H1 (cell line): Measurements from ENCODE around the gene RASSF3. TPM values are rescaled to one million over a fixed set of nuclear protein-coding genes. Genes with fewer than 3 reads are reported as not detected.
A peak's percentile ranks its signal among the peaks of the same experiment; 100 is the strongest.

ENCODE experiments used
- CTCF ChIA-PET: fragments of 300-600 bp; sonication (Branson Sonifier 250); formaldehyde crosslinking; loops from one replicate; lab custom pipeline; 2021; ENCODE audit not compliant: partially characterized antibody; lab: Charles Lee
- POLR2A ChIA-PET: fragments of 300-600 bp; sonication (Branson Sonifier 250); formaldehyde crosslinking; loops from one replicate; lab custom pipeline; 2021; ENCODE audit warnings: inconsistent platforms; ENCODE audit not compliant: partially characterized antibody; lab: Charles Lee
- DNase-seq, 2 experiments: peaks; one replicate each; pipeline versions ENCODE4 v3.0.0 to v3.0.0-alpha.2; 2010 to 2022; ENCODE audit warnings: low spot score in 2 of 2, low read depth in 1 of 2, mixed read lengths in 1 of 2
- FAIRE-seq: peaks from 2 replicates; lab custom pipeline; 2011; peaks lifted over from hg19 to GRCh38; lab: Jason Lieb, UNC
- H2AFZ ChIP-seq: 2 replicates; pipeline ENCODE4 v1.8.1; 2012; ENCODE audit warnings: low read length, inconsistent platforms
- H2AK5ac ChIP-seq: 2 replicates; pipeline ENCODE4 v1.6.1; 2013; ENCODE audit warnings: low read depth, low read length
- H2BK120ac ChIP-seq: replicated peaks from 2 replicates; pipeline ENCODE3; 2013; ENCODE audit warnings: low read depth, low read length, inconsistent platforms
- H2BK12ac ChIP-seq: 2 replicates; pipeline ENCODE4 v1.6.1; 2013; ENCODE audit warnings: low read depth, low read length
- H2BK15ac ChIP-seq: 2 replicates; pipeline ENCODE4 v1.6.1; 2013; ENCODE audit warnings: low read length
- H2BK20ac ChIP-seq: 2 replicates; pipeline ENCODE4 v1.6.1; 2013; ENCODE audit warnings: low read length
- H2BK5ac ChIP-seq: 2 replicates; pipeline ENCODE4 v1.6.1; 2013; ENCODE audit warnings: low read depth, low read length
- H3K14ac ChIP-seq: 2 replicates; pipeline ENCODE4 v1.6.1; 2013; ENCODE audit warnings: inconsistent platforms; ENCODE audit not compliant: insufficient read length
- H3K18ac ChIP-seq: 2 replicates; pipeline ENCODE4 v1.6.1; 2013; ENCODE audit warnings: low read length; ENCODE audit errors: extremely low read depth
- H3K23ac ChIP-seq: 2 replicates; pipeline ENCODE4 v1.6.1; 2013; ENCODE audit warnings: inconsistent platforms; ENCODE audit not compliant: insufficient read length
- H3K23me2 ChIP-seq: 2 replicates; pipeline ENCODE4 v1.6.1; 2013; ENCODE audit warnings: low read depth, low read length
- H3K27ac ChIP-seq: 2 replicates; pipeline ENCODE4 v1.6.1; 2011; ENCODE audit warnings: low read depth, low read length, inconsistent platforms
- H3K27me3 ChIP-seq, 4 experiments: replicated peaks in 1 of 4; 1 replicate in 1 of 4; 2 replicates in 3 of 4; pipeline versions ENCODE4 v1.6.1 to v1.8.1; 2011 to 2013; ENCODE audit warnings: low read length in 3 of 4, mild to moderate bottlenecking in 3 of 4, inconsistent platforms in 2 of 4, mixed read lengths in 2 of 4, moderate library complexity in 1 of 4; ENCODE audit not compliant: control insufficient read depth in 3 of 4, insufficient read depth in 3 of 4; ENCODE audit errors: extremely low read depth in 1 of 4
- H3K36me3 ChIP-seq, 4 experiments: 2 replicates each; pipeline versions ENCODE4 v1.6.1 to v1.8.1; 2011 to 2013; ENCODE audit warnings: mild to moderate bottlenecking in 4 of 4, low read length in 3 of 4, moderate library complexity in 2 of 4, control low read depth in 1 of 4, inconsistent platforms in 1 of 4; ENCODE audit not compliant: insufficient read depth in 4 of 4, control insufficient read depth in 2 of 4
- H3K4ac ChIP-seq: replicated peaks from 2 replicates; pipeline ENCODE3; 2013; ENCODE audit warnings: low read length, low read depth, mixed read lengths, inconsistent platforms; ENCODE audit not compliant: insufficient read length
- H3K4me1 ChIP-seq, 4 experiments: replicated peaks in 1 of 4; 1 replicate in 1 of 4; 2 replicates in 3 of 4; pipeline versions ENCODE4 v1.6.1 to v1.8.1; 2011 to 2013; ENCODE audit warnings: low read length in 3 of 4, inconsistent platforms in 2 of 4, mixed read lengths in 1 of 4; ENCODE audit not compliant: insufficient read depth in 4 of 4, control insufficient read depth in 3 of 4
- H3K4me2 ChIP-seq, 2 experiments: 2 replicates each; pipeline versions ENCODE4 v1.6.1 to v1.8.1; 2011 to 2013; ENCODE audit warnings: low read depth in 2 of 2, low read length in 2 of 2, control low read depth in 1 of 2, inconsistent platforms in 1 of 2, mild to moderate bottlenecking in 1 of 2; ENCODE audit not compliant: insufficient read depth in 1 of 2
- H3K4me3 ChIP-seq, 4 experiments: fragments of 200-600, 300-600 bp in 1 of 4; sonication (generic), shearing (Covaris generic), sonication (Bioruptor Twin) in 1 of 4; 2 replicates each; pipeline versions ENCODE4 v1.5.1 to v1.8.1; 2011 to 2016; ENCODE audit warnings: low read length in 4 of 4, low read depth in 3 of 4, control low read depth in 2 of 4, inconsistent platforms in 2 of 4, mild to moderate bottlenecking in 2 of 4, mixed read lengths in 1 of 4, moderate library complexity in 1 of 4; ENCODE audit not compliant: insufficient read depth in 2 of 4; ENCODE audit errors: extremely low read depth in 1 of 4
- H3K56ac ChIP-seq: replicated peaks from 2 replicates; pipeline ENCODE3; 2013; ENCODE audit warnings: low read depth, mild to moderate bottlenecking, mixed read lengths, low read length, inconsistent platforms; ENCODE audit not compliant: insufficient read length
- H3K79me1 ChIP-seq: 2 replicates; pipeline ENCODE4 v1.6.1; 2013; ENCODE audit warnings: low read depth, low read length, control low read depth
- H3K79me2 ChIP-seq, 2 experiments: 2 replicates each; pipeline versions ENCODE4 v1.6.1 to v1.8.1; 2012 to 2013; ENCODE audit warnings: low read length in 2 of 2, mild to moderate bottlenecking in 2 of 2, inconsistent platforms in 1 of 2; ENCODE audit not compliant: insufficient read depth in 2 of 2, control insufficient read depth in 1 of 2
- H3K9ac ChIP-seq, 4 experiments: replicated peaks in 1 of 4; 1 replicate in 1 of 4; 2 replicates in 3 of 4; pipeline versions ENCODE4 v1.6.1 to v1.8.1; 2011 to 2013; ENCODE audit warnings: low read depth in 3 of 4, low read length in 3 of 4, control low read depth in 2 of 4, mild to moderate bottlenecking in 2 of 4, moderate library complexity in 2 of 4, inconsistent platforms in 1 of 4; ENCODE audit errors: extremely low read depth in 1 of 4
- H3K9me3 ChIP-seq, 2 experiments: 2 replicates each; pipeline versions ENCODE4 v1.6.1 to v1.8.1; 2012 to 2013; ENCODE audit warnings: mild to moderate bottlenecking in 2 of 2, moderate library complexity in 2 of 2, control low read depth in 1 of 2, inconsistent platforms in 1 of 2, low read depth in 1 of 2, low read length in 1 of 2, mixed read lengths in 1 of 2; ENCODE audit not compliant: insufficient read depth in 2 of 2
- H4K20me1 ChIP-seq, 2 experiments: replicated peaks in 1 of 2; 2 replicates each; pipeline versions ENCODE3 to v1.8.1; 2011 to 2013; ENCODE audit warnings: inconsistent platforms in 2 of 2, low read length in 2 of 2, mild to moderate bottlenecking in 1 of 2; ENCODE audit not compliant: insufficient read depth in 2 of 2, control insufficient read depth in 1 of 2
- H4K5ac ChIP-seq: 2 replicates; pipeline ENCODE4 v1.6.1; 2013; ENCODE audit warnings: low read length, low read depth, mixed read lengths, inconsistent platforms; ENCODE audit not compliant: insufficient read length
- H4K8ac ChIP-seq: 2 replicates; pipeline ENCODE4 v1.8.0; 2013; ENCODE audit warnings: mild to moderate bottlenecking, moderate library complexity, low read length, inconsistent platforms; ENCODE audit not compliant: insufficient read depth; ENCODE audit errors: extremely low read depth
- H4K91ac ChIP-seq: replicated peaks from 2 replicates; pipeline ENCODE3; 2013; ENCODE audit warnings: low read length, mixed read lengths, inconsistent platforms; ENCODE audit not compliant: insufficient read length
- WGBS, 2 experiments: shearing (Covaris generic) in 1 of 2; methylation state at CpG; one replicate each; pipeline versions ENCODE4 v1.1.6 to v1.1.7; 2013 to 2015; ENCODE audit warnings: low lambda C conversion rate in 2 of 2, mixed read lengths in 2 of 2, inconsistent platforms in 1 of 2, low coverage in 1 of 2, missing lambda C conversion rate in 1 of 2; ENCODE audit not compliant: insufficient replicate concordance in 2 of 2, insufficient coverage in 1 of 2, insufficient read length in 1 of 2; ENCODE audit errors: extremely low coverage in 1 of 2, missing lambda C conversion rate in 1 of 2; 5-methylcytosine and 5-hydroxymethylcytosine counted together
- polyA plus RNA-seq, 7 experiments: library from polyadenylated mRNA; depleted of rRNA in 3 of 7; stranded (reverse) in 5 of 7; unstranded in 2 of 7; fragments of >200 nt in 5 of 7; fragments of 200-250 nt in 2 of 7; gene quantifications; 1 replicate in 5 of 7; 2 replicates in 1 of 7; 4 replicates in 1 of 7; pipeline versions ENCODE4 v1.2.1 to v1.2.3, GENCODE V29; 2011 to 2013; ENCODE audit warnings: missing spikeins in 2 of 7, mixed read lengths in 2 of 7
- total RNA-seq: library from RNA; stranded (reverse); fragmentation: NEBNext Ultra II Directional; extraction: Animal tissue kit (Norgen Biotek cat#: 25700); gene quantifications from 2 replicates; pipeline ENCODE4 v1.2.1, GENCODE V29; 2021

The RASSF3 gene
- total and polyA plus RNA-seq, 2 of the 8 experiments (the other 6 are each of a cell fraction or from before 2014, with no cell fraction given): 19.1 to 64.3 TPM

DNA sequence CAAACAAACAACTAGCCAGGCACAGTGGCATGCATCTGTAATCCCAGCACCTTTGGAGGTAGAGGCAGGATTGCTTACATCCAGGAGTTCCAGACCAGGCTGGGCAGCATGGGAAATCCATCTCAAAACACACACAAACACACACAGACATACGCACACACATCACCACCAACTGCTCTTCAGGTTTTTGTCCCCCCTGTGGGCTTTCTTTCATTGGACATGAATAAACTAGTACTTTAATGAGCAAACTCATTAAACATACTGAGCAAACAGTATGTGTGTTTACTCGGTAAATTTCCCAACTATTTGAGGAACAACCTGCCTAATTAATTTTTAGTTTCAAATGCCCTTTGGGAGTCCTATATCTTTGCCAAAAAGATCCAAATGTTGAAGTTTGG lies 10.1 kb upstream of the RASSF3 start:
- H3K23ac ChIP-seq: no peak overlapping the region
- no peak overlapping the region for H3K18ac ChIP-seq
- POLR2A ChIA-PET: interaction anchor here (1.2 kb wide), 1 partner anchor 11 kb away, joined by 3 read pairs; no protein-coding TSS in a partner anchor
- no peak overlapping the region for H2BK12ac ChIP-seq
- no peaks in the 10 kb centered on the region for H3K79me2 ChIP-seq
- no peak overlapping the region for H4K8ac ChIP-seq
- H3K4me1 ChIP-seq: no peaks in the 10 kb centered on the region
- CTCF ChIA-PET: interaction anchor here (1.0 to 2.7 kb wide), 5 partner anchors 9 to 98 kb away, joined by 4 to 10 read pairs (median 4); no protein-coding TSS in a partner anchor
- H2BK20ac ChIP-seq: no peak overlapping the region
- no peak overlapping the region for H2BK120ac ChIP-seq
- no peak overlapping the region for H3K56ac ChIP-seq
- FAIRE-seq: no peak
- no peak for DNase-seq
- H4K20me1 ChIP-seq: no peaks in the 10 kb centered on the region
- no peak overlapping the region for H2AK5ac ChIP-seq
- H3K27ac ChIP-seq: no peak overlapping the region
- no peak overlapping the region for H3K4me2 ChIP-seq
- H2BK15ac ChIP-seq: no peak overlapping the region
- H3K14ac ChIP-seq: no peak overlapping the region
- H2AFZ ChIP-seq: no peak overlapping the region
- H3K36me3 ChIP-seq: no peaks in the 10 kb centered on the region
- H2BK5ac ChIP-seq: no peak overlapping the region
- no peaks in the 10 kb centered on the region for H3K9me3 ChIP-seq
- H3K27me3 ChIP-seq: no peaks in the 10 kb centered on the region
- no peaks in the 10 kb centered on the region for H3K23me2 ChIP-seq
- H3K9ac ChIP-seq: no peak overlapping the region
- H4K91ac ChIP-seq: peak overlapping the region; percentile 15
- no peak overlapping the region for H3K4me3 ChIP-seq
- 89% methylated on average over 2 of the region's 2 CpGs; no CpG with 5 or more reads in 1 of the 2 experiments for WGBS, 2 experiments
- H3K79me1 ChIP-seq: no peaks in the 10 kb centered on the region
- H4K5ac ChIP-seq: no peak overlapping the region
- H3K4ac ChIP-seq: no peak overlapping the region
